ENCODE data around the gene RAB27A.

- TF ChIP-seq, protein P1, sequence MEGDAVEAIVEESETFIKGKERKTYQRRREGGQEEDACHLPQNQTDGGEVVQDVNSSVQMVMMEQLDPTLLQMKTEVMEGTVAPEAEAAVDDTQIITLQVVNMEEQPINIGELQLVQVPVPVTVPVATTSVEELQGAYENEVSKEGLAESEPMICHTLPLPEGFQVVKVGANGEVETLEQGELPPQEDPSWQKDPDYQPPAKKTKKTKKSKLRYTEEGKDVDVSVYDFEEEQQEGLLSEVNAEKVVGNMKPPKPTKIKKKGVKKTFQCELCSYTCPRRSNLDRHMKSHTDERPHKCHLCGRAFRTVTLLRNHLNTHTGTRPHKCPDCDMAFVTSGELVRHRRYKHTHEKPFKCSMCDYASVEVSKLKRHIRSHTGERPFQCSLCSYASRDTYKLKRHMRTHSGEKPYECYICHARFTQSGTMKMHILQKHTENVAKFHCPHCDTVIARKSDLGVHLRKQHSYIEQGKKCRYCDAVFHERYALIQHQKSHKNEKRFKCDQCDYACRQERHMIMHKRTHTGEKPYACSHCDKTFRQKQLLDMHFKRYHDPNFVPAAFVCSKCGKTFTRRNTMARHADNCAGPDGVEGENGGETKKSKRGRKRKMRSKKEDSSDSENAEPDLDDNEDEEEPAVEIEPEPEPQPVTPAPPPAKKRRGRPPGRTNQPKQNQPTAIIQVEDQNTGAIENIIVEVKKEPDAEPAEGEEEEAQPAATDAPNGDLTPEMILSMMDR (IDR thresholded peaks at IDR 0.05; ENCODE audit: insufficient read depth, low read depth, low read length), result no peak
- no peak for TF ChIP-seq EZH2 (IDR thresholded peaks at IDR 0.05; ENCODE audit: insufficient read depth, low read length)
These were observed 92.3 kb downstream of the RAB27A start for GRCh38 chr15:55197362-55197705.

Measured in astrocyte (in vitro differentiated cells and primary cell).